CD14-positive monocyte (primary cell): ENCODE measurements around the gene PNMA6E. TPM values are rescaled to one million over a fixed set of nuclear protein-coding genes. Genes with fewer than 3 reads are reported as not detected.
A peak's percentile ranks its signal among the peaks of the same experiment; 100 is the strongest.

Experiments
- DNase-seq, 3 donors: peaks; one replicate each; pipeline ENCODE4 v3.0.0-alpha.2; 2011 to 2022
- H2AFZ ChIP-seq: 2 replicates; pipeline ENCODE4 v1.6.0; 2012; ENCODE audit warnings: mild to moderate bottlenecking, low read depth, low read length, inconsistent platforms; ENCODE audit not compliant: insufficient read depth, poor library complexity, severe bottlenecking
- H3K27ac ChIP-seq, 2 donors: 1 replicate in 1 of 2; 2 replicates in 1 of 2; pipeline ENCODE4 v1.5.1; 2012 to 2013; ENCODE audit warnings: low read length in 2 of 2, control low read depth in 1 of 2, inconsistent platforms in 1 of 2, low read depth in 1 of 2, mild to moderate bottlenecking in 1 of 2
- H3K27me3 ChIP-seq, 2 donors: one replicate each; pipeline versions ENCODE4 v1.6.0 to v1.6.1; 2011 to 2013; ENCODE audit warnings: low read length in 2 of 2; ENCODE audit not compliant: control insufficient read depth in 2 of 2, insufficient read depth in 2 of 2
- H3K36me3 ChIP-seq, 2 donors: replicated peaks in 1 of 2; 1 replicate in 1 of 2; 2 replicates in 1 of 2; pipeline versions ENCODE4 v1.5.1 to v1.6.1; 2012 to 2013; ENCODE audit warnings: low read length in 2 of 2, control low read depth in 1 of 2, inconsistent platforms in 1 of 2, mild to moderate bottlenecking in 1 of 2; ENCODE audit not compliant: insufficient read depth in 2 of 2, control insufficient read depth in 1 of 2
- H3K4me1 ChIP-seq, 2 donors: 1 replicate in 1 of 2; 2 replicates in 1 of 2; pipeline versions ENCODE4 v1.5.1 to v1.6.1; 2012 to 2013; ENCODE audit warnings: low read length in 2 of 2, control low read depth in 1 of 2, inconsistent platforms in 1 of 2, mild to moderate bottlenecking in 1 of 2, moderate library complexity in 1 of 2; ENCODE audit not compliant: insufficient read depth in 2 of 2, control insufficient read depth in 1 of 2
- H3K4me2 ChIP-seq: replicated peaks from 2 replicates; pipeline ENCODE3; 2012; ENCODE audit warnings: low read length, moderate library complexity, mild to moderate bottlenecking; ENCODE audit not compliant: poor library complexity, severe bottlenecking; ENCODE audit errors: extremely low read depth
- H3K4me3 ChIP-seq, 3 experiments: fragments of 200-600 bp in 1 of 3; sonication (generic) in 1 of 3; replicated peaks in 1 of 3; 1 replicate in 2 of 3; 2 replicates in 1 of 3; pipeline ENCODE4 v1.5.1; 2011 to 2013; ENCODE audit warnings: low read length in 3 of 3, mild to moderate bottlenecking in 3 of 3, control low read depth in 2 of 3, low read depth in 2 of 3, inconsistent platforms in 1 of 3, moderate library complexity in 1 of 3
- H3K79me2 ChIP-seq: 2 replicates; pipeline ENCODE4 v1.6.0; 2012; ENCODE audit warnings: mild to moderate bottlenecking, control low read depth, inconsistent platforms, low read length, moderate library complexity; ENCODE audit not compliant: insufficient read depth
- H3K9ac ChIP-seq: 2 replicates; pipeline ENCODE4 v1.6.0; 2017; ENCODE audit warnings: low read length, mild to moderate bottlenecking; ENCODE audit not compliant: insufficient read depth, poor library complexity, severe bottlenecking
- H3K9me3 ChIP-seq, 2 donors: replicated peaks in 1 of 2; 1 replicate in 1 of 2; 2 replicates in 1 of 2; pipeline versions ENCODE4 v1.5.1 to v1.6.1; 2012 to 2013; ENCODE audit warnings: low read length in 2 of 2, control low read depth in 1 of 2; ENCODE audit not compliant: control insufficient read depth in 1 of 2, insufficient read depth in 1 of 2
- H4K20me1 ChIP-seq: 2 replicates; pipeline ENCODE4 v1.6.0; 2012; ENCODE audit warnings: mild to moderate bottlenecking, low read length, control low read depth, moderate library complexity; ENCODE audit not compliant: insufficient read depth
- H3K27ac Mint-ChIP-seq, 7 donors: one replicate each; pipeline ENCODE4 v1.8.0; 2020; ENCODE audit warnings: mild to moderate bottlenecking in 7 of 7, mixed read lengths in 7 of 7, moderate library complexity in 6 of 7, inconsistent platforms in 2 of 7
- H3K27me3 Mint-ChIP-seq, 3 donors: one replicate each; pipeline ENCODE4 v1.8.0; 2021 to 2022; ENCODE audit warnings: low read depth in 3 of 3, mild to moderate bottlenecking in 3 of 3, mixed read lengths in 3 of 3, moderate library complexity in 3 of 3, inconsistent platforms in 1 of 3
- H3K36me3 Mint-ChIP-seq, 2 donors: one replicate each; pipeline ENCODE4 v1.8.0; 2020; ENCODE audit warnings: mixed read lengths in 2 of 2, inconsistent platforms in 1 of 2, mild to moderate bottlenecking in 1 of 2
- H3K4me1 Mint-ChIP-seq: one replicate; pipeline ENCODE4 v1.8.0; 2020; ENCODE audit warnings: mild to moderate bottlenecking, mixed read lengths
- H3K4me3 Mint-ChIP-seq, 2 donors: one replicate each; pipeline ENCODE4 v1.8.0; 2020; ENCODE audit warnings: mild to moderate bottlenecking in 2 of 2, mixed read lengths in 2 of 2, moderate library complexity in 1 of 2
- H3K9me3 Mint-ChIP-seq, 7 donors: one replicate each; pipeline ENCODE4 v1.8.0; 2020 to 2022; ENCODE audit warnings: mixed read lengths in 7 of 7, mild to moderate bottlenecking in 6 of 7, moderate library complexity in 6 of 7, inconsistent platforms in 2 of 7
- WGBS: methylation state at CpG from one replicate; pipeline ENCODE4 v1.1.5; 2013; ENCODE audit warnings: missing lambda C conversion rate; ENCODE audit not compliant: insufficient coverage; 5-methylcytosine and 5-hydroxymethylcytosine counted together
- intact Hi-C, 2 donors: fragments of 100-400 bp; cut with micrococcal nuclease; formaldehyde crosslinking; loops; one replicate each; pipeline versions ENCODE4 v1.15.0 to v1.15.1; 2023
- polyA plus RNA-seq, 3 donors: library from polyadenylated mRNA; depleted of rRNA in 1 of 3; unstranded in 2 of 3; stranded (reverse) in 1 of 3; fragments of 300-500 nt in 2 of 3; fragments of >200 nt in 1 of 3; fragmentation: Illumina TruSeq in 2 of 3; gene quantifications; 1 replicate in 2 of 3; 2 replicates in 1 of 3; pipeline ENCODE4 v1.2.3, GENCODE V29; 2012 to 2021
- TF ChIP-seq, protein P1 (sequence below): fragments of 200-600 bp; IDR thresholded peaks from one replicate; pipeline ENCODE4 v1.8.0; 2022; ENCODE audit warnings: antibody characterized with exemption, mild to moderate bottlenecking

Gene PNMA6E
- polyA plus RNA-seq, 3 donors: not detected

DNA sequence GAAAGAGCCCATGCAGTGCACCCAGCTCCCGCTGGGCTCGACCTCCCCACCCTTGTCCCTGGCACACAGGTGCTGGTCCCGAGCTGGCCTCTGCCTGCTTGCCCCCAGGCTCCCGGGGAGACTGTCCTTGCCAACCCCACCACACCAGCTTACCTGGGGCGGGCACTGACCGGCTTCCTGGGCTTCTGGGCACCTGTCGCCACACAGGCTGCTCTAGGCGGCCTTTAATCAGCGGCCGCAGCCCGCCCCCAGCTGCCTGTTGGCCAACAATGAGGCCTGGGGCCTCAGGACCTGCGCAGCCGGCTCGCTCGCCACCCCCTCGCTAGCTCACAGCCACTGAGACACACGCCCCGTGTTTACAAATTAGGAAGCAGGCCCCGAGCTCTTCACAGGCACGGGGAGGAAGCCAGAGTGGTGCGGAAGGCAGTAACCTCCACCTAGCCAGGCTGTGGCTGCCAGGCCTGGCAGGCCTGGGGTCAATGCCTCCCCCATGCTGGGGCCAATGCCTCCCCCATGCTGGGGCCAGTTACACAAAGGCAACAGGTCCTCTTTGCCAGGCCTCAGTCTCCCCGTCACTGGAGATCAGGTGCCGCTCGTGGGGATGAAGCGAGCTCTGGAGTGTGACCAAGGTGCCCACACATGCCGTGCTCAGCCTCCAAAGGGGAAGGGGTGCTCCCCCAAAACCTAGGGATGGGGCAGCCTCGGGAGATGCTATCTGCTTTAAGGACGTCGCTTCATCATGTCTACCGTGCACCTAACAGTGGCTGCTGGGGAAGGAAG, 44.9 kb upstream of the PNMA6E start, which contains the start of gene TREX2:
TSS of gene TREX2 (minus strand) at position 201 of the 780 bp plus-strand sequence. CDS start 626 bp downstream, outside the sequence.
- H3K27ac Mint-ChIP-seq: peak within 1 kb of the TSS in 2 of 7 donors; percentile 68 to 72
- H3K9me3 Mint-ChIP-seq: no peaks in the 10 kb centered on the region
- Histone ChIP-seq H3K4me3 (no peak within 1 kb of the TSS), H3K27ac (no peak within 1 kb of the TSS), H3K27me3 (no peaks in the 10 kb centered on the region), H3K79me2 (no peaks in the 10 kb centered on the region), H3K9ac (no peak within 1 kb of the TSS), H3K4me2 (no peak within 1 kb of the TSS), H2AFZ (no peak within 1 kb of the TSS), H3K9me3 (no peaks in the 10 kb centered on the region), H3K36me3 (peaks cover 15 to 19% of the 10 kb centered on the region in 2 donors), H3K4me1 (no peaks in the 10 kb centered on the region), H4K20me1 (no peaks in the 10 kb centered on the region)
- no peak within 1 kb of the TSS for H3K4me3 Mint-ChIP-seq
- peaks cover 0 to 7% (median 3%) of the 10 kb centered on the region in 3 donors for H3K27me3 Mint-ChIP-seq
- intact Hi-C loops: no loop called here
- TF ChIP-seq, protein P1, sequence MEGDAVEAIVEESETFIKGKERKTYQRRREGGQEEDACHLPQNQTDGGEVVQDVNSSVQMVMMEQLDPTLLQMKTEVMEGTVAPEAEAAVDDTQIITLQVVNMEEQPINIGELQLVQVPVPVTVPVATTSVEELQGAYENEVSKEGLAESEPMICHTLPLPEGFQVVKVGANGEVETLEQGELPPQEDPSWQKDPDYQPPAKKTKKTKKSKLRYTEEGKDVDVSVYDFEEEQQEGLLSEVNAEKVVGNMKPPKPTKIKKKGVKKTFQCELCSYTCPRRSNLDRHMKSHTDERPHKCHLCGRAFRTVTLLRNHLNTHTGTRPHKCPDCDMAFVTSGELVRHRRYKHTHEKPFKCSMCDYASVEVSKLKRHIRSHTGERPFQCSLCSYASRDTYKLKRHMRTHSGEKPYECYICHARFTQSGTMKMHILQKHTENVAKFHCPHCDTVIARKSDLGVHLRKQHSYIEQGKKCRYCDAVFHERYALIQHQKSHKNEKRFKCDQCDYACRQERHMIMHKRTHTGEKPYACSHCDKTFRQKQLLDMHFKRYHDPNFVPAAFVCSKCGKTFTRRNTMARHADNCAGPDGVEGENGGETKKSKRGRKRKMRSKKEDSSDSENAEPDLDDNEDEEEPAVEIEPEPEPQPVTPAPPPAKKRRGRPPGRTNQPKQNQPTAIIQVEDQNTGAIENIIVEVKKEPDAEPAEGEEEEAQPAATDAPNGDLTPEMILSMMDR: no peak
- H3K4me1 Mint-ChIP-seq: no peaks in the 10 kb centered on the region
- H3K36me3 Mint-ChIP-seq: peaks cover 8 to 14% of the 10 kb centered on the region in 2 donors
- no peak for DNase-seq
- 54% methylated on average over 10 of the region's 30 CpGs for WGBS

DNA sequence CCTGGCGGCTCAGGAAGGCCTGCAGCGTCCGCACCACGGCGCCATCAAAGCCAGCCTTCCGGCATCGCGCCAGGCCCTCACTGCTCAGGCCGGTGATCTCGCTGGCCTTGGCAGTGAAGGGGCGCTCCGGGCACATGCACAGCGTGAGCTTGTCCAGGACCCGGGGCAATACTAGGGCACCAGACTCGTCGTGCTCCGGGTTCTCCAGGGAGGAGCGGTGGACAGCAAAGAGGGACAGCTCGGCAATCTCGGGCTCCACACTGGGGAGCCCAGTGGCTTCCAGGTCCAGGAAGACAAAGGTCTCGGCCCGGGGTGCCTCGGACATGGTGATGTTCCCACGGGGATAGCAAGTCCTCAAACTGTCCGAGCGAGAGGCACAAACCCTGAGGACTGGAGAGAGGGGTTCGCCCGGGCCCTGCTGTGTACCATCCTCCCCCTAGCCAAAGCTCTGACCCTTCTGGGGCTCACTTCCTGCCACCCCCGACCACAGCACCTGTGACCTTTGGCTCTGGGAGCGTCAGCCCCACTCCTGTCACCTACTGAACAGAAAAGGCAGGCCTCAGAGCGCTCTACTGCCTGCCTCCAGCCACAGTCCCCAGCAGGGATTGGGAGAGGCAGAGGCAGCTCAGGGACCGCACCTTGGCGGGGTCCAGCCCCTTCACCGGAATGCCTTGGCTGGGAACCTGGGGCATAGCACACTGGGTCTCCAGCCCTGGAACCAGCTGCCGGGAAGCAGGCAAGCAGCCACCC, 44.1 kb upstream of the PNMA6E start:
- H3K9ac ChIP-seq: no peak overlapping the region
- H3K27me3 ChIP-seq: no peaks in the 10 kb centered on the region
- no peaks in the 10 kb centered on the region for H3K9me3 ChIP-seq
- no peak overlapping the region for H3K4me3 ChIP-seq
- Mint-ChIP-seq H3K27me3 (peaks cover 0 to 6% (median 3%) of the 10 kb centered on the region in 3 donors), H3K4me1 (no peaks in the 10 kb centered on the region), H3K4me3 (no peak overlapping the region), H3K36me3 (peaks cover 3 to 9% of the 10 kb centered on the region in 2 donors), H3K27ac (no peak overlapping the region), H3K9me3 (no peaks in the 10 kb centered on the region)
- WGBS: 98% methylated on average over 23 of the region's 35 CpGs
- H3K4me1 ChIP-seq: no peaks in the 10 kb centered on the region
- TF ChIP-seq, protein P1: no peak
- H4K20me1 ChIP-seq: no peaks in the 10 kb centered on the region
- no peak overlapping the region for H3K4me2 ChIP-seq
- intact Hi-C loops: no loop called here
- no peak for DNase-seq
- peaks cover 11 to 13% of the 10 kb centered on the region in 2 donors for H3K36me3 ChIP-seq
- H3K27ac ChIP-seq: no peak overlapping the region
- no peak overlapping the region for H2AFZ ChIP-seq
- no peaks in the 10 kb centered on the region for H3K79me2 ChIP-seq
